GM12878 (cell line): ENCODE results near the gene AKR1B1. TPM values are rescaled to one million over a fixed set of nuclear protein-coding genes. Genes with fewer than 3 reads are reported as not detected.

Experiments used
- ATAC-seq: fragments of 200-7000 bp; cut with Tn5 transposase; 3 replicates; pipeline ENCODE4 v1.9.1; 2020; ENCODE audit warnings: mild to moderate bottlenecking, moderate library complexity
- BruUV-seq: library from RNA; stranded (reverse); fragments of 400-500 nt; replicated peaks from 2 replicates; lab custom pipeline; 2021; lab: Mats Ljungman, UMichigan
- CTCF ChIA-PET: fragments of 300-600 bp; sonication (Branson Sonifier 250); formaldehyde crosslinking; extraction: SDS; loops from one replicate; lab custom pipeline; 2021; ENCODE audit warnings: inconsistent platforms; lab: Yijun Ruan, JAX
- POLR2A ChIA-PET: fragments of 350-600 bp; formaldehyde crosslinking; extraction: SDS; loops from one replicate; lab custom pipeline; 2021; ENCODE audit warnings: inconsistent platforms; lab: Charles Lee
- RAD21 ChIA-PET: fragments of 300-600 bp; sonication (Branson Sonifier 250); formaldehyde crosslinking; loops from one replicate; lab custom pipeline; 2023; ENCODE audit warnings: antibody characterized with exemption; ENCODE audit not compliant: unreplicated experiment; lab: Charles Lee
- SMC1A ChIA-PET: fragments of 300-600 bp; sonication (Branson Sonifier 250); formaldehyde crosslinking; loops from one replicate; lab custom pipeline; 2023; ENCODE audit not compliant: unreplicated experiment, uncharacterized antibody; lab: Charles Lee
- DNase-seq: peaks from one replicate; pipeline ENCODE4 v3.0.0-alpha.2; 2011; ENCODE audit warnings: low read depth, low spot score
- FAIRE-seq: peaks from 3 replicates; lab custom pipeline; 2011; peaks lifted over from hg19 to GRCh38; lab: Jason Lieb, UNC
- H2AFZ ChIP-seq: 2 replicates; pipeline ENCODE4 v1.6.0; 2011; ENCODE audit warnings: low read depth, low read length, control low read depth; ENCODE audit not compliant: control insufficient read depth
- H3K27ac ChIP-seq: 2 replicates; pipeline ENCODE4 v1.5.1; 2011; ENCODE audit warnings: control low read depth; ENCODE audit not compliant: control insufficient read depth, insufficient read depth
- H3K27me3 ChIP-seq, 2 experiments: replicated peaks in 1 of 2; 2 replicates each; pipeline versions ENCODE4 v1.6.0 to v1.6.1; 2011; ENCODE audit warnings: low read length in 1 of 2; ENCODE audit not compliant: control insufficient read depth in 2 of 2, insufficient read depth in 2 of 2
- H3K36me3 ChIP-seq, 2 experiments: 2 replicates each; pipeline ENCODE4 v1.5.1; 2011; ENCODE audit warnings: low read length in 1 of 2; ENCODE audit not compliant: control insufficient read depth in 2 of 2, insufficient read depth in 2 of 2
- H3K4me1 ChIP-seq: 2 replicates; pipeline ENCODE4 v1.6.1; 2011; ENCODE audit warnings: mild to moderate bottlenecking, low read length, moderate library complexity, mixed read lengths; ENCODE audit not compliant: control insufficient read depth, insufficient read depth
- H3K4me2 ChIP-seq: 2 replicates; pipeline ENCODE4 v1.6.0; 2011; ENCODE audit warnings: control low read depth; ENCODE audit not compliant: control insufficient read depth, insufficient read depth
- H3K4me3 ChIP-seq: fragments of 200-600 bp; sonication (generic); 2 replicates; pipeline ENCODE4 v1.5.1; 2016
- H3K79me2 ChIP-seq: 2 replicates; pipeline ENCODE4 v1.6.0; 2011; ENCODE audit warnings: low read length; ENCODE audit not compliant: control insufficient read depth, insufficient read depth
- H3K9ac ChIP-seq: 2 replicates; pipeline ENCODE4 v1.8.0; 2011; ENCODE audit warnings: low read length, control low read depth, mixed read lengths; ENCODE audit not compliant: control insufficient read depth, insufficient read depth
- H3K9me3 ChIP-seq: replicated peaks from 3 replicates; pipeline ENCODE4 v1.5.1; 2011; ENCODE audit warnings: mild to moderate bottlenecking, low read length; ENCODE audit not compliant: control insufficient read depth, insufficient read depth
- H4K20me1 ChIP-seq: 2 replicates; pipeline ENCODE4 v1.6.0; 2011; ENCODE audit not compliant: control insufficient read depth, insufficient read depth
- HDGF ChIP-seq: fragments of 450-650 bp; IDR thresholded peaks from 2 replicates; pipeline ENCODE4 v1.6.1; 2016; ENCODE audit warnings: antibody characterized with exemption
- MAX ChIP-seq: IDR thresholded peaks from 2 replicates; pipeline ENCODE4 v1.6.1; 2012; ENCODE audit warnings: low read depth, low read length, improper control_type of control experiment
- SREBF1 ChIP-seq: IDR thresholded peaks from 2 replicates; pipeline ENCODE4 v1.6.1; 2012; ENCODE audit warnings: mild to moderate bottlenecking, low read length
- WGBS: methylation state at CpG from one replicate; pipeline ENCODE4 v1.1.6; 2016; ENCODE audit warnings: low lambda C conversion rate; ENCODE audit not compliant: insufficient replicate concordance, insufficient coverage; ENCODE audit errors: missing lambda C conversion rate; 5-methylcytosine and 5-hydroxymethylcytosine counted together
- in situ Hi-C: fragments of 300-500 bp; cut with MboI; formaldehyde crosslinking; loops from 9 replicates; pipeline ENCODE4 v1.14.3; 2018; ENCODE audit warnings: mixed read lengths
- intact Hi-C: fragments of 100-400 bp; cut with micrococcal nuclease; formaldehyde crosslinking; loops from one replicate; pipeline ENCODE4 v1.14.2; 2022; ENCODE audit not compliant: unreplicated experiment
- polyA plus RNA-seq, 11 experiments: library from polyadenylated mRNA; depleted of rRNA in 4 of 11; unstranded in 6 of 11; stranded (reverse) in 5 of 11; fragments of >200 nt; fragmentation: Nextera tagmentation in 4 of 11; fragmentation: Illumina TruSeq in 1 of 11; extraction: Ambion mirVana in 4 of 11; extraction: Trizol in 1 of 11; gene quantifications; 1 replicate in 1 of 11; 2 replicates in 10 of 11; pipeline versions ENCODE4 v1.2.1 to v1.2.3, GENCODE V29; 2011 to 2016; ENCODE audit warnings: inconsistent platforms in 2 of 11, missing spikeins in 2 of 11, low read depth in 1 of 11
- total RNA-seq, 4 experiments: library from RNA; depleted of rRNA in 3 of 4; stranded (reverse); fragments of >200 nt in 3 of 4; fragmentation: Illumina TruSeq in 1 of 4; extraction: Trizol in 1 of 4; gene quantifications; 2 replicates each; pipeline versions ENCODE4 v1.2.1 to v1.2.3, GENCODE V29; 2013 to 2021
- TF ChIP-seq, protein P1 (sequence below): IDR thresholded peaks from 2 replicates; pipeline ENCODE4 v1.6.1; 2012; ENCODE audit warnings: low read depth, low read length, improper control_type of control experiment

AKR1B1 gene
- total and polyA plus RNA-seq, 10 of the 15 experiments (the other 5 are each of a cell fraction or from before 2014, with no cell fraction given): 40.4 to 252 (median 156) TPM

GRCh38 chr7:134422638-134423037, 36.3 kb downstream of the AKR1B1 start:
- Histone ChIP-seq H3K27me3 (no peaks in the 10 kb centered on the region), H3K79me2 (no peaks in the 10 kb centered on the region), H3K4me3 (no peak overlapping the region), H3K9ac (no peak overlapping the region), H3K9me3 (no peaks in the 10 kb centered on the region), H2AFZ (no peak overlapping the region), H3K27ac (no peak overlapping the region), H3K36me3 (no peaks in the 10 kb centered on the region), H4K20me1 (no peaks in the 10 kb centered on the region), H3K4me1 (no peaks in the 10 kb centered on the region), H3K4me2 (no peak overlapping the region)
- WGBS: 38% methylated on average over 4 of the region's 4 CpGs
- ATAC-seq (no peak), DNase-seq (no peak), FAIRE-seq (no peak)
- CTCF ChIA-PET: no interaction called here
- no TSS peak for BruUV-seq
- TF ChIP-seq, protein P1, sequence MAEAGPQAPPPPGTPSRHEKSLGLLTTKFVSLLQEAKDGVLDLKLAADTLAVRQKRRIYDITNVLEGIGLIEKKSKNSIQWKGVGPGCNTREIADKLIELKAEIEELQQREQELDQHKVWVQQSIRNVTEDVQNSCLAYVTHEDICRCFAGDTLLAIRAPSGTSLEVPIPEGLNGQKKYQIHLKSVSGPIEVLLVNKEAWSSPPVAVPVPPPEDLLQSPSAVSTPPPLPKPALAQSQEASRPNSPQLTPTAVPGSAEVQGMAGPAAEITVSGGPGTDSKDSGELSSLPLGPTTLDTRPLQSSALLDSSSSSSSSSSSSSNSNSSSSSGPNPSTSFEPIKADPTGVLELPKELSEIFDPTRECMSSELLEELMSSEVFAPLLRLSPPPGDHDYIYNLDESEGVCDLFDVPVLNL: no peak
- POLR2A ChIA-PET: no interaction called here
- in situ Hi-C loops: no loop called here
- intact Hi-C loops: no loop called here
- SMC1A ChIA-PET: no interaction called here
- RAD21 ChIA-PET: no interaction called here

DNA sequence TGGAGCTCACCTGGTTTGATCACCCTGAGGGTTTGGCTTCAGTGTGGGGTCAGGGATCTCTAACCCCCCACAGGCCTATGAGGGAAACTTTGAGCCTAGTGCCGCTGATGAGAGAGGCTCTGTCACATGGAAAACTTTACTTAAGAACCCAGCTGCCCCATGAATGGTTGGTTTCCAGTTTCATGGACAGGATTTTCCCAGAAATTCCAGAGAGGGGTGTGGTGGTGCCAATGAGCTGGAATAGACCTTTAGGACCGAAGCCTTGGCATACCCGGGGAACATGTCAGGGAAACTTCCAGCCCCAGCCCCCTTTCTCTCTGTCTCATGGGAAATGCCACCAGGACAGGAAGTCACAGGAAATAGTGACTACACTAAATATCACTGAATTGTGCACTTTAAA, 36.9 kb downstream of the AKR1B1 start:
- FAIRE-seq (no peak), DNase-seq (no peak), ATAC-seq (no peak)
- H3K27ac ChIP-seq: no peak overlapping the region
- intact Hi-C loops (no loop called here), in situ Hi-C loops (no loop called here)
- H3K4me2 ChIP-seq: no peak overlapping the region
- no peaks in the 10 kb centered on the region for H3K4me1 ChIP-seq
- RAD21 ChIA-PET: interaction anchor here (1.3 kb wide), 1 partner anchor 9 kb away, joined by 3 read pairs; no protein-coding TSS in a partner anchor
- no peaks in the 10 kb centered on the region for H3K27me3 ChIP-seq
- H3K9ac ChIP-seq: no peak overlapping the region
- no peaks in the 10 kb centered on the region for H3K9me3 ChIP-seq
- 28% methylated on average over 3 of the region's 3 CpGs for WGBS
- TF ChIP-seq SREBF1 (no peak), MAX (no peak), HDGF (no peak)
- SMC1A ChIA-PET: interaction anchor here (0.9 kb wide), 1 partner anchor 10 kb away, joined by 4 read pairs; no protein-coding TSS in a partner anchor
- POLR2A ChIA-PET: no interaction called here
- CTCF ChIA-PET: no interaction called here
- no peaks in the 10 kb centered on the region for H4K20me1 ChIP-seq
- H2AFZ ChIP-seq: no peak overlapping the region
- BruUV-seq: no TSS peak
- no peaks in the 10 kb centered on the region for H3K36me3 ChIP-seq
- H3K79me2 ChIP-seq: no peaks in the 10 kb centered on the region
- no peak overlapping the region for H3K4me3 ChIP-seq
